ENCODE results near the gene KCNQ2. TPM values are rescaled to one million over a fixed set of nuclear protein-coding genes. Genes with fewer than 3 reads are reported as not detected.

Gene KCNQ2
- total RNA-seq, 1 donor: not detected

- H3K4me3 ChIP-seq (ENCODE audit: low read depth, low read length): no peak overlapping the region
- no peak for TF ChIP-seq CTCF (IDR thresholded peaks at IDR 0.05; ENCODE audit: insufficient read depth, low read depth, low read length)
- no peak for DNase-seq (ENCODE audit: low read depth)
Observed at GRCh38 chr20:63351811-63352591, 120.5 kb downstream of the KCNQ2 start.

GRCh38 chr20:63351326-63351700 lies 121.1 kb downstream of the KCNQ2 start:
- no peak for DNase-seq (ENCODE audit: low read depth)
- TF ChIP-seq CTCF (IDR thresholded peaks at IDR 0.05; ENCODE audit: insufficient read depth, low read depth, low read length): no peak
- no peak overlapping the region for H3K4me3 ChIP-seq (ENCODE audit: low read depth, low read length)

GRCh38 chr20:63350597-63351325 lies 121.7 kb downstream of the KCNQ2 start:
- no peak for DNase-seq (ENCODE audit: low read depth)
- TF ChIP-seq CTCF (IDR thresholded peaks at IDR 0.05; ENCODE audit: insufficient read depth, low read depth, low read length): no peak

More at GRCh38 chr20:63350597-63351325, 121.7 kb downstream of the KCNQ2 start:
- H3K4me3 ChIP-seq (ENCODE audit: low read depth, low read length): no peak overlapping the region

Other genes with a start within 250 kb of the KCNQ2 start
- gene BIRC7, start 236.8 kb downstream of the KCNQ2 start, total RNA-seq: 0.32 TPM in 1 of 2 replicates, not detected in the other
- not detected in 2 replicates for gene NKAIN4, start 218.2 kb downstream of the KCNQ2 start, total RNA-seq
- 85.5 and 109 TPM in 2 replicates for gene ARFGAP1, start 199.8 kb downstream of the KCNQ2 start, total RNA-seq
- gene COL20A1, start 179.5 kb downstream of the KCNQ2 start, total RNA-seq: under 0.01 TPM in 1 of 2 replicates, not detected in the other
- not detected in 2 replicates for gene CHRNA4, start 111.3 kb downstream of the KCNQ2 start, total RNA-seq
- under 0.01 and 0.43 TPM in 2 replicates for gene EEF1A2, start 26.4 kb upstream of the KCNQ2 start, total RNA-seq
- 38.4 and 78.0 TPM in 2 replicates for gene PPDPF, start 48.1 kb upstream of the KCNQ2 start, total RNA-seq
- under 0.01 TPM in 2 replicates for gene PTK6, start 64.7 kb upstream of the KCNQ2 start, total RNA-seq
- gene SRMS, start 75.1 kb upstream of the KCNQ2 start, total RNA-seq: not detected in 2 replicates
- gene FNDC11, start 81.5 kb upstream of the KCNQ2 start, total RNA-seq: 0.86 and 0.97 TPM in 2 replicates
- gene HELZ2, start 101.6 kb upstream of the KCNQ2 start, total RNA-seq: 29.0 and 46.6 TPM in 2 replicates
- 9.3 and 10.8 TPM in 2 replicates for gene GMEB2, start 154.4 kb upstream of the KCNQ2 start, total RNA-seq
- gene STMN3, start 180.8 kb upstream of the KCNQ2 start, total RNA-seq: 5.6 and 10.6 TPM in 2 replicates
- gene RTEL1, start 185.7 kb upstream of the KCNQ2 start, total RNA-seq: 11.7 and 14.2 TPM in 2 replicates
- 31.5 and 44.5 TPM in 2 replicates for gene TNFRSF6B, start 224.0 kb upstream of the KCNQ2 start, total RNA-seq
- 24.2 and 30.3 TPM in 2 replicates for gene ARFRP1, start 235.3 kb upstream of the KCNQ2 start, total RNA-seq
- gene ZGPAT, start 235.4 kb upstream of the KCNQ2 start, total RNA-seq: 19.4 and 20.3 TPM in 2 replicates